ENCODE measurements around the gene DSEL. TPM values are rescaled to one million over a fixed set of nuclear protein-coding genes. Genes with fewer than 3 reads are reported as not detected.

DSEL gene
- total RNA-seq, 1 donor from 2014 or later, result not detected

GRCh38 chr18:67504739-67505138, 11.8 kb downstream of the DSEL start:
- intact Hi-C loops (cut with micrococcal nuclease), result no loop called here

- intact Hi-C loops (cut with micrococcal nuclease), result no loop called here
Measured at GRCh38 chr18:67500522-67501205, 15.9 kb downstream of the DSEL start.

DNA sequence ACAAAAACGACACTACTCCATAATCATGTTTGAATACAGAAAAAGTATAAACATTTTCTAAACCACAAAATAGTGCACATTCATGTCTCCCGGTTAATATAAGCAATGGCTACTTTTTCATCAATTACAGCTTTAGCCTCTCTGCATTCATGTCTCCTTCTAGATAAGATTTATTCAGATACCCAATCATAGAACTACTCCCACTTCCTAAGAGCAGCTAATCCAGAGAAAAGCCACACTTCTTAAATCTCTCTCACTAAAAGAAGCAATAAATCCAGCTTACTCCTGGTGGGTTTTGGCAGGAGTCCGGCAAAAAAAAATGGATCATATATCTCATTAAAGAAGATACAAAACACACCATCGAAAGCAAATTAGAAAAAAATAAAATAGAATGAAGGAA, 20.1 kb downstream of the DSEL start:
- intact Hi-C loops (cut with micrococcal nuclease), result no loop called here

- intact Hi-C loops (cut with micrococcal nuclease), result no loop called here
Measured at GRCh38 chr18:67486534-67486933, 30.0 kb downstream of the DSEL start.

- intact Hi-C loops (cut with micrococcal nuclease), result no loop called here
Measured at GRCh38 chr18:67485655-67486054, 30.9 kb downstream of the DSEL start.

GRCh38 chr18:67484458-67484857, 32.1 kb downstream of the DSEL start:
- intact Hi-C loops (cut with micrococcal nuclease), result no loop called here

DNA sequence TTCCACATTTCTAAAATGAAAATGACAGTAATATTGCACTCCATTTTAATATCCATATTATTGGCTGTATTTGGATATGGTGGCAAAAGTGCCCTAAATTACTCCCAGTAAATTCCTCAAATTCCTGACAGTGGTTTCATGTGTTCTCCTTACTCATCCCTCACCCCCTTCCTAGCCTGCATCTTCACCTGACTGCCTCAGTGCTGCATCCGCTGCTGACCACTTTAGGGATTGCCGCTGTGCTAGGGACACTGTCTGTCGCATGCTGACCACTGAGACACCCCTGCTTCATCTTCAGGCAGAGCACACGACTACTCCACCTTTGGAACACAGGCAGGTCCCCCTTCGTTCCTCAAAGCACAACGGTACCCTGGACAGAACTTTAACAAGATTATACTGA, 32.6 kb downstream of the DSEL start:
- intact Hi-C loops (cut with micrococcal nuclease), result no loop called here

DNA sequence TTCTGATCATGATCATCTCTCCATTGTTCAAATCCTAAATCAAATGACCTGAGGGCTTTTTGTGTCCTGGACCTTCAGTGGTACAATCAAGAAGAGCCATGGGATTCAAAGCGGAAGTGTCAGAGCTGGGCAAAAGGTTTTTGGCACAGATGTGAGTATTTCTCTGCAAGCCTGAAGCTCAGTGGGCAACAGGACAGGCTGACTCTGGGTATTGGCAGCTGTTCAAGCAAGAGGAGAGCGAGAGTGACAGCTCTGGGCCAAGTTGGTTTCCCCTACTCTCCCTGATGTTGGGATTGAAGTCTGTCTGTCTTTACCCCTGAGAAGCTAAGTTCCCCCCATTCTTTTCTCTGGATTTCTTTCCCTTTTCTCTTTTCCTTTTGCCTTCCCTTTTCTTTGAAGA, 33.3 kb downstream of the DSEL start:
- intact Hi-C loops (cut with micrococcal nuclease), result no loop called here

- intact Hi-C loops (cut with micrococcal nuclease), result no loop called here
Measured at GRCh38 chr18:67478249-67478648, 38.3 kb downstream of the DSEL start.

DNA sequence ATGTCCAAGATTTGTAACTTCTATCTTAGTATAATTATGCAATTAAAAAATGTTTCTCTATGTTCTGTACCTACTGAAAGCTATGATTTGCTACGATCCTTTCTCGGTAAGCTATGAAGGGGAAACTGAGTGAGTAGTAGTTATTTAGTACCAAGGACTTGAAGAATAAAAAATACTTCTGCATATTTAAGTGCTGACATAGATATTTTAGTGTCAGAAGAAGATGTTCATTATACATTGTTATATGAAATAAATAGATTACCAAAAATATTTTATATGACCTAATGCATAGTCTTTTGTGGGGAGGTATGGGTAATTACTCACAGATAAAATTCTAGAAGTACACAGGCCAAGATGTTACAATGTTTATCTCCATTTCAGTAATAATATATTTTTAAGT, 39.0 kb downstream of the DSEL start:
- intact Hi-C loops (cut with micrococcal nuclease), result no loop called here

DNA sequence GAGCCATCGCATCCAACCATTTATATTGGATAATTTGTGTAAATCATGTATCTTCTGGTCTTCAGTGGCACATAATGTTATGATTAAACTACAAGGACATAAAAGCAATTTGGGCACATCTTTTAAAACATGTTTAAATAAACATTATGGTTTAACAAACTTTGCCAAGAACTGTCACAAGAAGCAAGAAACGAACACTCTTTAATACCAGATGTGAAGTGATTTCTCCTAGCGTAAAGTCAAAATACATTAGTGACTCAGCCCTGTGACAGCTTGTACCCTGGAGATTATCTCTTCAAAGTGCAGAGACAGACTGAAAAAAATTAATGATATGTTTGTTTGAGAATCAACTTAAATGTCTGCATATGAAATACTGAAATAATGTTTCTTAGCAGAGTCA, 39.9 kb downstream of the DSEL start:
- intact Hi-C loops (cut with micrococcal nuclease), result no loop called here

- intact Hi-C loops (cut with micrococcal nuclease), result no loop called here
Measured at GRCh38 chr18:67475673-67476072, 40.8 kb downstream of the DSEL start.

GRCh38 chr18:67468038-67468437, 48.5 kb downstream of the DSEL start:
- intact Hi-C loops (cut with micrococcal nuclease), result no loop called here

GRCh38 chr18:67467188-67467587, 49.3 kb downstream of the DSEL start:
- intact Hi-C loops (cut with micrococcal nuclease), result no loop called here

- intact Hi-C loops (cut with micrococcal nuclease), result no loop called here
Measured at GRCh38 chr18:67464499-67464898, 52.0 kb downstream of the DSEL start.

DNA sequence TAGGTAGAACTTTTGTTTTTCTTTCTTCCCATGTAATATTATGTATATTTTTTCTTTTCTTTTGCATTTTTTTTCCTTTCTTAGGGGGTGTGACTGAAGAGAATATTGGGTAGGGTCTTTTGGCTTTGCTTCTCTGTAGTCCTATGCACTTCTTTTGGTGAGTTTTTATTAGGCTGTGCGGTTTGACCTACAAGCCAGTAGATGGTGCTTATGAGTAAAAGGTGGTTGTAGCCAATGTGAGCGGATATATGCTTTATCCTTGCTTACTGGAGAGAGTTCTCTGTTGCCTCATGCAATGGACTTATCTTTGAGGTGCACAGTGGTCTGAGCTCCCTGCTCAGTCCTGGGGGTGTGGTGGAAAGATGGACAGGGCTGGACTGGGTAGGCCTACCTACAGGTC, 52.7 kb downstream of the DSEL start:
- intact Hi-C loops (cut with micrococcal nuclease), result no loop called here

- intact Hi-C loops (cut with micrococcal nuclease), result no loop called here
Measured at GRCh38 chr18:67456711-67457110, 59.8 kb downstream of the DSEL start.

Data from T-helper 1 cell treated with Interleukin-12 subunit alpha and Interleukin-12 subunit beta and Interleukin-4 antibody, amounts not matched to agents 30 ng/mL and 1 ng/mL, for 36 hours (primary cell).